Measurements from ENCODE around the gene SPON2. TPM values are rescaled to one million over a fixed set of nuclear protein-coding genes. Genes with fewer than 3 reads are reported as not detected.

SPON2 gene
- total RNA-seq, 2 donors from 2014 or later: 15.2 to 18.4 TPM

DNA sequence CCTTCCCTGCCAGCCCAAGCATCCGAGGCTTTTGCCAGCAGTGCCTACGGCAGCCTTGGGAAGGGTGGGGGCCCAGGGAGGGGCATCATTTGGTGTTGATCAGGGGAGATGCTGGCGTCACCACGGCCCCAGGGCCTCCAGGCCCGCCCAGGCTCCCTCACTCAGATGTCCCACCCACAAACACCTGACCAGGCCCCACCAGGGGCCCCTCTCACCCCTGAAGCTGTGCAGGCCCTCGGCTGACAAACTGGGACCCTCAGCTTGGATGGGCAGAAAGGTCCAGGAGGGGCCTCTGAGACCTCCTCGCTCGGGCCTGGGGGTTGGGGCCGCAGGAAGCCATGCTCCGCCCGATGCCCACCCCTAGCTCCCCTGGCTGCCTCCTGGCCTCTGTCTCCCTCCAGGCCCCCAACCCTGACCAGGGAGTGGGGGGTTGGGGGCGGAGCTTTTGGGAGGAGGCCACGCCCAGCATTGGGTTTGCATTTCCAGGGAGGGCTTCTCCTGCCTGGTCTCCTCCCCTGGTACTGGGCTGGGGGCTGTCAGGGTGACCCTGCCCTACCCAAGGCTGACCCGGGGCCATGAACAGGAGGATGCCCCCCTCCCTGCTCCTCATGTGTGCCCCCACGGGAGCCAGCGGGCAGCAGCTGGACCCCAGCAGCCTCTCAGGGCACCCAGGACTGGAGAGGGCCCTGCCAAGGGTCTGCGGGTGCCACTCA, 33.4 kb upstream of the SPON2 start:
- H3K4me3 ChIP-seq: no peak overlapping the region
- H3K9me3 ChIP-seq: no peaks in the 10 kb centered on the region
- no peaks in the 10 kb centered on the region for H3K27me3 ChIP-seq (replicated peaks; ENCODE audit: insufficient read depth)
- H3K27ac ChIP-seq: no peak overlapping the region
- DNase-seq (ENCODE audit: low spot score) (peak; percentile 1), ATAC-seq (ENCODE audit: insufficient number of reproducible peaks, low FRiP score, low read depth) (no peak)
- H3K36me3 ChIP-seq: no peaks in the 10 kb centered on the region
- H3K4me1 ChIP-seq (ENCODE audit: control insufficient read depth in 1 of 2, low read depth in 2 of 2): peaks cover 22 to 38% of the 10 kb centered on the region in 2 donors
- TF ChIP-seq, protein P1, sequence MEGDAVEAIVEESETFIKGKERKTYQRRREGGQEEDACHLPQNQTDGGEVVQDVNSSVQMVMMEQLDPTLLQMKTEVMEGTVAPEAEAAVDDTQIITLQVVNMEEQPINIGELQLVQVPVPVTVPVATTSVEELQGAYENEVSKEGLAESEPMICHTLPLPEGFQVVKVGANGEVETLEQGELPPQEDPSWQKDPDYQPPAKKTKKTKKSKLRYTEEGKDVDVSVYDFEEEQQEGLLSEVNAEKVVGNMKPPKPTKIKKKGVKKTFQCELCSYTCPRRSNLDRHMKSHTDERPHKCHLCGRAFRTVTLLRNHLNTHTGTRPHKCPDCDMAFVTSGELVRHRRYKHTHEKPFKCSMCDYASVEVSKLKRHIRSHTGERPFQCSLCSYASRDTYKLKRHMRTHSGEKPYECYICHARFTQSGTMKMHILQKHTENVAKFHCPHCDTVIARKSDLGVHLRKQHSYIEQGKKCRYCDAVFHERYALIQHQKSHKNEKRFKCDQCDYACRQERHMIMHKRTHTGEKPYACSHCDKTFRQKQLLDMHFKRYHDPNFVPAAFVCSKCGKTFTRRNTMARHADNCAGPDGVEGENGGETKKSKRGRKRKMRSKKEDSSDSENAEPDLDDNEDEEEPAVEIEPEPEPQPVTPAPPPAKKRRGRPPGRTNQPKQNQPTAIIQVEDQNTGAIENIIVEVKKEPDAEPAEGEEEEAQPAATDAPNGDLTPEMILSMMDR (IDR thresholded peaks at IDR 0.05): no peak

DNA sequence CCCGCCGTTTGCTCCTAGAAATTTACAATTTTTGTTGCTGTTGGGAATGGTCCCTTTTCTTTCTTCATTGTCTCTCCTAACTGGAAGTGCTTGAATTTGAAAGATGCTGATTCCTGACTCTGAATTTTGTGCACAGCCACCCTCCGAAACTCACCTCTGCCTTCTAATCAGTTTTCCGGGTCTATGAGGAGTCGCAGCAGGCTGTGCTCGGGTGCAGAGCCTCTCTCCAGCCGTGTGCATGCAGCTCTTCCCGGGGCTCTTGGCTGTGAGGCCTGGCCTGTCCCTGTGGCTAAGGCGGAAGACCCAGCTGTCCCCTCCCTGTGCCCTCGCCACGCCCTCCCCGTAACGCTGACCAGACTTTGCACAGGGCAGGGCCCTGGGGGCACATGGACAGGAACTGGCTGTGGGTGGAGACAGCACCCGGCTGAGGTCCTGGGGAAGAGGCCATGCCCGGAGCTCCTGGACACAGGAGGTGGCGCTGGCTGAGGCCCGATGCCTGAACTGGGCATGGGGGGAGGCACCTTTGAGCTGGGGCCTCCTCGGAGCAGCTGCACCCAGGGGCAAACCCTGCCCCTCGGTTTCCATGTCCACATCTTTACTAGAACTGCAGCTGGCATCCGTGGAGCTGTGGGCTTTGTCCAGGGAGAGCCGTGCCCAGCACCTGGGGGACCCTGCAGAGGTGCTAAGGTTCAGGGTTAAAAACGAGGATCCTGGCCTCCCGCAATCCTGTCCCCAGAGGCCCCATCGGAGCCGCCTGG, 32.6 kb upstream of the SPON2 start:
- DNase-seq (ENCODE audit: low spot score) (no peak), ATAC-seq (ENCODE audit: insufficient number of reproducible peaks, low FRiP score, low read depth) (no peak)
- H3K27ac ChIP-seq: no peak overlapping the region
- no peaks in the 10 kb centered on the region for H3K9me3 ChIP-seq
- H3K4me1 ChIP-seq (ENCODE audit: control insufficient read depth in 1 of 2, low read depth in 2 of 2): peaks cover 16 to 38% of the 10 kb centered on the region in 2 donors
- no peaks in the 10 kb centered on the region for H3K36me3 ChIP-seq
- no peak overlapping the region for H3K4me3 ChIP-seq
- TF ChIP-seq, protein P1 (IDR thresholded peaks at IDR 0.05): no peak
- no peaks in the 10 kb centered on the region for H3K27me3 ChIP-seq (replicated peaks; ENCODE audit: insufficient read depth)

DNA sequence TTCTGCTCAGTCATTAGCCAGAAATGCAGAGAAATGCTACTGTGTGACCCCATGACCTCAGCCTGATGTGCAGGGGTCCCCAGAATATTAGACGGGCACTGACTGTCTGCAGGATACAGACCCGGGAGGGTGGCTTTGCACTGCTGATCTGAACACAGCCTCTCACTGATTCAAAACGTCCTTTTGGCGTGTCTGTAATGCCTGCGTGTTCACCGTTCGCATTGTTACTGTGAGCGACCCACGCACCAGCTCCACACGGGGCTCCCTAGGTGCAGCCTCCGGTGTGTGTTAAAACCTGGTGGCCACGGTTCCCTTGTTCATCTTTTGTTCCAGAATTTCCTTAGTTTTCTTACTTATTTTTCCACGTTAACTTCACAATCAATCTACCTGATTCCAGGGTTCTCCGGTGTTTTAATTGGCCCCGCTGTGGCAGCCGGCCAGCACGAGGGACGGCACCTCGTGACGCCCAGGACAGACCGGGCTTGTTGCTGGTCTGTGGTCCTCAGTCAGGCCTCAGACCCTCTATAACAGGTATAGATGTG, 32.0 kb upstream of the SPON2 start:
- no peak overlapping the region for H3K4me3 ChIP-seq
- H3K27ac ChIP-seq: no peak overlapping the region
- TF ChIP-seq, protein P1 (IDR thresholded peaks at IDR 0.05): no peak
- no peaks in the 10 kb centered on the region for H3K27me3 ChIP-seq (replicated peaks; ENCODE audit: insufficient read depth)
- no peaks in the 10 kb centered on the region for H3K36me3 ChIP-seq
- H3K9me3 ChIP-seq: no peaks in the 10 kb centered on the region
- DNase-seq (ENCODE audit: low spot score) (no peak), ATAC-seq (ENCODE audit: insufficient number of reproducible peaks, low FRiP score, low read depth) (no peak)
- peaks cover 11 to 32% of the 10 kb centered on the region in 2 donors for H3K4me1 ChIP-seq (ENCODE audit: control insufficient read depth in 1 of 2, low read depth in 2 of 2)

DNA sequence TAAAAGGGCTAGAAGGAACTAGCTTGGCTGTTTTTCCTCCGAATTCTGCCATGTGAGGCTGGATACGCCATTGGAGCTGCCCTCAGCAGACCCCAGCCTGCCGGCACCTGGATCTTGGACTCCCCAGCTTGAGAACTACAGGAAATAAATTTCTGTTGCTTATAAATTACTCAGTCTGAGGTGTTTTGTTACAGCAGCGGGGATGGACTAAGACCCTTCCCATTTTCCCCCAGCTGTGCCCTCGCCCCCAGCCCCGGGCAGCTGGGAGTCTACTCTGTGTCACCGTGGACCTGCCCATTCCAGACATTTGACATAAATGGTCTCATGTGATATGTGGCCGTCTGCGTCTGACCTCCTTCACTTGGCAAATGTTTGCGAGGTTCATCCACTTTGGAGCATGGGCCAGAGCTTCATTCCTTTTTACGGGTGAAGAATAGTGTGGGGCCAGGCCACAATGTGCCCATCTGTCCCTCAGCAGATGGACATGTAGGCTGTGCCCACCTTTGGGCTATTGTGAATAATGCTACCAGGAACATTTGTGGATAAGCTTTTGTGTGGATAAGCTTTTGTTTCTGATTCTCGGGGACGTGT, 30.7 kb upstream of the SPON2 start:
- no peak overlapping the region for H3K4me3 ChIP-seq
- H3K4me1 ChIP-seq (ENCODE audit: control insufficient read depth in 1 of 2, low read depth in 2 of 2): peaks cover under 1 to 20% of the 10 kb centered on the region in 2 donors
- no peaks in the 10 kb centered on the region for H3K36me3 ChIP-seq
- ATAC-seq (ENCODE audit: insufficient number of reproducible peaks, low FRiP score, low read depth) (no peak), DNase-seq (ENCODE audit: low spot score) (no peak)
- H3K9me3 ChIP-seq: no peaks in the 10 kb centered on the region
- H3K27ac ChIP-seq: no peak overlapping the region
- TF ChIP-seq, protein P1 (IDR thresholded peaks at IDR 0.05): no peak
- no peaks in the 10 kb centered on the region for H3K27me3 ChIP-seq (replicated peaks; ENCODE audit: insufficient read depth)

DNA sequence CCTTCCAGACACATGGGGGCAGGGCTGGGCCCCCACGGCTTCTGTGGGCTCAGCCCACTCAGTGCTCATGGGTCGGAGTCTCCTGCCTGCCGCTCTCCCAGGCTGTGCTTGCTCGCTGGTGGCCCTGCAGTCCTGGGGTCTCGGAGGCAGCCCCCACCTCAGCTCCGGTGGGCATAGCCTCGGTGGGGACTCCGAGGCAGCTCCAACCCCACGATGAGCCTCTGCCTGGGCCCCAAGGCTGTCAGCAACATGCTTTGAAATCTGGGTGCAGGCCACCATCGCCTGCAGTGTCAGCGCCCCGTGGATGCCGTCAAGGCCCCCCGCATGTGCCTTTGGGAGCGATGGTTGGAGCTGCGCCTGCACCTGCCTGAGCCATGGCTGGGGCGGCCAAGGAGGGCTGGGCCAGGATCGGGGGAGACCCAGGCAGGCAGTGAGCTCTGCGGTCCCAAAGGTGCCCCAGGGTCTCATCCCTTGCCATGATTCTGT, 30.2 kb upstream of the SPON2 start:
- Histone ChIP-seq H3K4me3 (no peak overlapping the region), H3K4me1 (ENCODE audit: control insufficient read depth in 1 of 2, low read depth in 2 of 2) (peaks cover 0 to 14% of the 10 kb centered on the region in 2 donors), H3K9me3 (no peaks in the 10 kb centered on the region), H3K27me3 (replicated peaks; ENCODE audit: insufficient read depth) (no peaks in the 10 kb centered on the region), H3K36me3 (no peaks in the 10 kb centered on the region), H3K27ac (peak overlapping the region in 1 of 2 donors; percentile 25)
- no peak for ATAC-seq (ENCODE audit: insufficient number of reproducible peaks, low FRiP score, low read depth)
- TF ChIP-seq, protein P1 (IDR thresholded peaks at IDR 0.05): no peak
- no peak for DNase-seq (ENCODE audit: low spot score)

All from thoracic aorta (tissue), 2 donors.